ENCODE measurements around the gene PRSS3.
"Not testable (repeated sequence)": the region's sequence is repeated elsewhere in the genome, so short reads cannot be mapped to it uniquely, and the experiment has no call there.

PRSS3 gene

DNA sequence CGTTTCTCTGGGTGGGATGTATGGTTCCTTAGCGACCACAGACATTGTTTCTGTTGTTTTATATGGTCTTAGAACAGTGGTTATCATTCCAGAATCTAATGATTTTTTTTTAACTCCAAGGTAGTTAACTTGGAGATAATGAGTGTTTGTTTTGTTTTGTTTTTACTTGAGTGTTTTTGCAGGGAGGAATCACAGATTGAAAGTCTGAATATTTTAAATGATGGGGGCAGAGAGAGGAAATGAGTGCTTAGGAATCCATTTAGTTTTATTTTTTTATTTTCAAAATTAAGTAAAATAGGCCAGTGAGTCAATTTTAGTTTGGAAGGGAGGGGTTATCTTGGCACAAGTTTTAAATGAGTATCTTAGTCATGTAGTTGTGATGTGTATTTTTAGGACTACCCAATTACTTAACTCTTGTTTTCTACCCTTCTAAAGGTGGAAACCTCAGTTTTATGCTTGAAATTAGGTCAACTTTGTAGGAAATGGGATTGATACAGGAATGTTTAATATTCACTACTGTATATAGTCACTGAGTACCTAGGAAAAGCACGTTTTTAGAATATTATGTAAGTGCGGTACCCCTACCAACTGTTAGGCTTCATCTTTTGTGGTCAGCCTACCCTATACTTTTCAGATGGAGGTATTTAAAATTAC is 23.6 kb downstream of the PRSS3 start:
- DNase-seq = no peak

GRCh38 chr9:33820231-33820745 is 24.9 kb downstream of the PRSS3 start:
- DNase-seq = no peak

DNA sequence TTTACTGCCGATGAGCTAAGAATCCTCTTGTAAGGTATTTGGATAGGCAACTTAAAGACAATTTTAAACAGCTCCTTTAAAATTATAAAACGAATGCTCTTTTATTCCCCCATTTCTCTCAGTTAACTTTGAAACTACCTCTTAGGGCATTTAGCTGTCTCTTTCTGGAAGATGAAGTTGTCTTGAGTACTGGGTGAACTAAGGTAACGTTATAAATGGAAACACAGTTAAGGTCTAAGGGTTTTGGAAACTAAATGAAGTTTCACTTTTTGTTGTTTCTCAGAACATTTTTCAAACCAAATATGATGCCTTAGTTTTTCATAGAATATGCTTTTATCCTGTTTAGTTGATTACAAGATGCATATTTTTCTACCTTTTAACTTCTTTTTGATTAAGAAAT is 28.4 kb downstream of the PRSS3 start:
- no peak for DNase-seq

GRCh38 chr9:33827285-33827684 is 31.9 kb downstream of the PRSS3 start:
- not testable (repeated sequence) for DNase-seq

GRCh38 chr9:33829641-33830230 is 34.4 kb downstream of the PRSS3 start:
- DNase-seq = not testable (repeated sequence)

GRCh38 chr9:33835625-33836260 is 40.4 kb downstream of the PRSS3 start:
- DNase-seq = no peak

- not testable (repeated sequence) for DNase-seq
Measured at GRCh38 chr9:33836261-33836660, 40.9 kb downstream of the PRSS3 start.

- DNase-seq = no peak
Measured at GRCh38 chr9:33837138-33837537, 41.8 kb downstream of the PRSS3 start.

- DNase-seq = no peak
Measured at GRCh38 chr9:33840381-33840780, 45.0 kb downstream of the PRSS3 start.

DNA sequence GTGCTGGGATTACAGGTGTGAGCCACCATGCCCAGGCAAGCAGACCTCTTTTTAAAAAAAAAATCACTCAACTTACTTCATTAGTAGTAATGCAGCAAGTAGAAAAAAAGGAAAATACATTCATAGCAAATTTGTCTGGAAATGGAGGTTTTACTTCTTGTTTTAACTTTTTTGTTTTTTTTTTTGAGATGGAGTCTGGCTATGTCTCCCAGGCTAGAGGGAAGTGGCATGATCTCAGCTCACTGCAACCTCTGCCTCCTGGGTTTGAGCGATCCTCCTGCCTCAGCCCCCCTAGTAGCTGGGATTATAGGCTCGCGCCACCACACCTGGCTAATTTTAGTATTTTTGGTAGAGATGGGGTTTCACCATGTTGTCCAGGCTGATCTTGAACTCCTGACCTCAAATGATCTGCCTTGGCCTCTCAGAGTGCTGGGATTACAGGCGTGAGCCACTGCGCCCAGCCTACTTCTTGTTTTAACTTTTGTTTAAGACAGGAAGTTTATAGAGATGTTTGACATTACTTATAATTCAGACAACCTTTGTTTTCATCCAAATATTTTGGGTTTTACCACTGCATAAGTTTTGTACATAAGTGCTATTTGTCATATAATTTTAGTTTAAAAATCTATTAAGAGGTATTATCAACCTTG is 48.1 kb downstream of the PRSS3 start:
- no peak for DNase-seq

GRCh38 chr9:33846231-33846630 is 50.9 kb downstream of the PRSS3 start:
- DNase-seq = no peak

- DNase-seq = not testable (repeated sequence)
Measured at GRCh38 chr9:33847894-33848205, 52.5 kb downstream of the PRSS3 start.

All from NCI-H524 treated with DMSO at 0.1 percent for 48 hours (cell line).